HCT116 (cell line): ENCODE measurements around the gene TUBA1C. TPM values are rescaled to one million over a fixed set of nuclear protein-coding genes. Genes with fewer than 3 reads are reported as not detected.

ENCODE experiments used
- ATAC-seq: fragments of 200-7000 bp; cut with Tn5 transposase; 2 replicates; pipeline ENCODE4 v1.9.1; 2020; ENCODE audit warnings: mild to moderate bottlenecking, moderate library complexity
- BruUV-seq: library from RNA; stranded (reverse); fragments of 400-500 nt; replicated peaks from 2 replicates; lab custom pipeline; 2021; lab: Mats Ljungman, UMichigan
- CTCF ChIA-PET: fragments of 300-600 bp; sonication (Branson Sonifier 250); formaldehyde crosslinking; loops from one replicate; lab custom pipeline; 2021; ENCODE audit warnings: antibody characterized with exemption; lab: Charles Lee
- POLR2A ChIA-PET: fragments of 300-600, 350-600 bp; sonication (Branson Sonifier 250); formaldehyde crosslinking; loops from one replicate; lab custom pipeline; 2021; ENCODE audit warnings: antibody characterized with exemption; lab: Charles Lee
- RAD21 ChIA-PET, 2 experiments: fragments of 300-600 bp; sonication (Branson Sonifier 250); formaldehyde crosslinking; loops; one replicate each; lab custom pipeline; 2023; ENCODE audit warnings: low total read pairs in 2 of 2; ENCODE audit not compliant: uncharacterized antibody in 2 of 2, unreplicated experiment in 2 of 2, low non-redundant PET in 1 of 2; lab: Charles Lee
- DNase-seq: peaks from one replicate; pipeline ENCODE4 v3.0.0-alpha.2; 2010; ENCODE audit warnings: low read depth, low spot score
- H2AFZ ChIP-seq: fragments of 200-600 bp; shearing (Covaris generic), sonication (generic); 2 replicates; pipeline ENCODE4 v1.6.1; 2017; ENCODE audit warnings: low read depth, mixed run types, mixed read lengths, antibody characterized with exemption, low read length; ENCODE audit not compliant: poor library complexity, severe bottlenecking
- H3K27ac ChIP-seq: 2 replicates; pipeline ENCODE4 v1.5.1; 2012; ENCODE audit warnings: low read depth, low read length
- H3K27me3 ChIP-seq: fragments of 200-600 bp; sonication (generic); 2 replicates; pipeline ENCODE4 v1.6.1; 2016; ENCODE audit warnings: mixed run types, low read length, mixed read lengths; ENCODE audit not compliant: insufficient read depth
- H3K36me3 ChIP-seq, 2 experiments: fragments of 200-500 bp in 1 of 2; fragments of 200-600 bp in 1 of 2; sonication (Bioruptor generic) in 1 of 2; sonication (generic) in 1 of 2; 2 replicates each; pipeline versions ENCODE4 v1.5.1 to v1.6.1; 2014 to 2016; ENCODE audit warnings: low read length in 2 of 2, inconsistent platforms in 1 of 2, mixed read lengths in 1 of 2, mixed run types in 1 of 2; ENCODE audit not compliant: insufficient read depth in 2 of 2, control insufficient read depth in 1 of 2
- H3K4me1 ChIP-seq, 2 experiments: fragments of 200-600 bp in 1 of 2; sonication (generic) in 1 of 2; 2 replicates each; pipeline versions ENCODE4 v1.5.1 to v1.6.1; 2012 to 2017; ENCODE audit warnings: low read length in 2 of 2, inconsistent platforms in 1 of 2, mild to moderate bottlenecking in 1 of 2, mixed read lengths in 1 of 2, mixed run types in 1 of 2, moderate library complexity in 1 of 2; ENCODE audit not compliant: insufficient read depth in 2 of 2, control insufficient read depth in 1 of 2
- H3K4me2 ChIP-seq: fragments of 200-600 bp; sonication (generic); 2 replicates; pipeline ENCODE4 v1.6.1; 2017; ENCODE audit warnings: mixed run types, low read length, mixed read lengths
- H3K4me3 ChIP-seq, 2 experiments: fragments of 200-600 bp in 1 of 2; sonication (generic) in 1 of 2; replicated peaks in 1 of 2; 2 replicates each; pipeline ENCODE4 v1.5.1; 2011 to 2016; ENCODE audit warnings: low read length in 2 of 2, control low read depth in 1 of 2, low read depth in 1 of 2, mild to moderate bottlenecking in 1 of 2, mixed read lengths in 1 of 2, mixed run types in 1 of 2
- H3K79me2 ChIP-seq: fragments of 200-600 bp; sonication (generic); 2 replicates; pipeline ENCODE4 v1.6.1; 2017; ENCODE audit warnings: mild to moderate bottlenecking, mixed run types, low read length, moderate library complexity, mixed read lengths; ENCODE audit not compliant: insufficient read depth
- H3K9ac ChIP-seq: fragments of 200-600 bp; sonication (generic); 2 replicates; pipeline ENCODE4 v1.6.1; 2016; ENCODE audit warnings: low read length, mixed read lengths
- H3K9me2 ChIP-seq: fragments of 200-600 bp; sonication (generic), shearing (Covaris generic); 2 replicates; pipeline ENCODE4 v1.6.1; 2017; ENCODE audit warnings: mixed run types, mild to moderate bottlenecking, moderate library complexity; ENCODE audit not compliant: insufficient read depth
- H3K9me3 ChIP-seq, 2 experiments: fragments of 200-500 bp in 1 of 2; fragments of 200-600 bp in 1 of 2; sonication (Bioruptor generic) in 1 of 2; sonication (generic) in 1 of 2; 2 replicates each; pipeline ENCODE4 v1.6.1; 2014 to 2017; ENCODE audit warnings: low read length in 2 of 2, mixed read lengths in 2 of 2, inconsistent platforms in 1 of 2, low read depth in 1 of 2, mild to moderate bottlenecking in 1 of 2, mixed run types in 1 of 2, moderate library complexity in 1 of 2; ENCODE audit not compliant: control insufficient read depth in 1 of 2, insufficient read depth in 1 of 2
- H4K20me1 ChIP-seq: fragments of 200-600 bp; sonication (generic), shearing (Covaris generic); 2 replicates; pipeline ENCODE4 v1.6.1; 2017; ENCODE audit warnings: mixed run types, mild to moderate bottlenecking, moderate library complexity; ENCODE audit not compliant: insufficient read depth
- CEBPB ChIP-seq: IDR thresholded peaks from 2 replicates; pipeline ENCODE4 v1.6.1; 2012; ENCODE audit warnings: low read depth
- EZH2 ChIP-seq: fragments of 200-600 bp; sonication (generic); IDR thresholded peaks from 2 replicates; pipeline ENCODE4 v1.6.1; 2017; ENCODE audit warnings: antibody characterized with exemption, mixed run types
- POLR2A ChIP-seq: IDR thresholded peaks from 2 replicates; pipeline ENCODE4 v1.7.0; 2011; ENCODE audit warnings: borderline replicate concordance; ENCODE audit not compliant: insufficient read depth, insufficient read length; ENCODE audit errors: extremely low read depth
- POLR2AphosphoS5 ChIP-seq: IDR thresholded peaks from 2 replicates; pipeline ENCODE4 v1.6.1; 2011; ENCODE audit warnings: mild to moderate bottlenecking, low read depth, low read length, moderate library complexity
- REST ChIP-seq: IDR thresholded peaks from 2 replicates; pipeline ENCODE4 v1.6.1; 2012; ENCODE audit warnings: low read depth
- SP1 ChIP-seq: IDR thresholded peaks from 2 replicates; pipeline ENCODE4 v1.6.1; 2012; ENCODE audit warnings: low read depth
- SRF ChIP-seq: IDR thresholded peaks from 2 replicates; pipeline ENCODE4 v1.6.1; 2012; ENCODE audit warnings: low read depth
- TCF7L2 ChIP-seq: IDR thresholded peaks from 2 replicates; pipeline ENCODE4 v1.7.0; 2011; ENCODE audit warnings: borderline replicate concordance, inconsistent platforms; ENCODE audit not compliant: insufficient read depth, insufficient read length; ENCODE audit errors: extremely low read depth
- ZFX ChIP-seq: fragments of 450-650 bp; IDR thresholded peaks from 2 replicates; pipeline ENCODE4 v1.6.1; 2017
- ZNF274 ChIP-seq: fragments of 200-500 bp; sonication (Bioruptor generic); IDR thresholded peaks from 2 replicates; pipeline ENCODE4 v1.6.1; 2014; ENCODE audit warnings: mild to moderate bottlenecking, low read depth, low read length, inconsistent platforms
- intact Hi-C: fragments of 100-400 bp; cut with micrococcal nuclease; formaldehyde crosslinking; loops from 2 replicates; pipeline ENCODE4 v1.10.0; 2022
- total RNA-seq: library from RNA; stranded (reverse); gene quantifications from one replicate; pipeline ENCODE4 v1.2.1, GENCODE V29; 2021; ENCODE audit not compliant: unreplicated experiment
- TF ChIP-seq, protein P1 (sequence below): IDR thresholded peaks from 2 replicates; pipeline ENCODE4 v1.6.1; 2011; ENCODE audit warnings: mild to moderate bottlenecking, low read length, moderate library complexity; ENCODE audit not compliant: insufficient replicate concordance; ENCODE audit errors: extremely low read depth
- TF ChIP-seq, protein P2 (sequence below), 3 experiments: fragments of 200-600 bp in 1 of 3; sonication (generic) in 1 of 3; IDR thresholded peaks in 2 of 3; conservative IDR thresholded peaks in 1 of 3; 2 replicates each; pipeline ENCODE4 v1.5.1; 2012 to 2017; ENCODE audit warnings: low read depth in 2 of 3, low read length in 2 of 3, antibody characterized with exemption in 1 of 3, borderline replicate concordance in 1 of 3, control low read depth in 1 of 3, mild to moderate bottlenecking in 1 of 3, mixed read lengths in 1 of 3, mixed run types in 1 of 3, moderate library complexity in 1 of 3; ENCODE audit not compliant: insufficient read depth in 1 of 3

TUBA1C gene
- total RNA-seq, 1 experiment from 2014 or later: 571 TPM

DNA sequence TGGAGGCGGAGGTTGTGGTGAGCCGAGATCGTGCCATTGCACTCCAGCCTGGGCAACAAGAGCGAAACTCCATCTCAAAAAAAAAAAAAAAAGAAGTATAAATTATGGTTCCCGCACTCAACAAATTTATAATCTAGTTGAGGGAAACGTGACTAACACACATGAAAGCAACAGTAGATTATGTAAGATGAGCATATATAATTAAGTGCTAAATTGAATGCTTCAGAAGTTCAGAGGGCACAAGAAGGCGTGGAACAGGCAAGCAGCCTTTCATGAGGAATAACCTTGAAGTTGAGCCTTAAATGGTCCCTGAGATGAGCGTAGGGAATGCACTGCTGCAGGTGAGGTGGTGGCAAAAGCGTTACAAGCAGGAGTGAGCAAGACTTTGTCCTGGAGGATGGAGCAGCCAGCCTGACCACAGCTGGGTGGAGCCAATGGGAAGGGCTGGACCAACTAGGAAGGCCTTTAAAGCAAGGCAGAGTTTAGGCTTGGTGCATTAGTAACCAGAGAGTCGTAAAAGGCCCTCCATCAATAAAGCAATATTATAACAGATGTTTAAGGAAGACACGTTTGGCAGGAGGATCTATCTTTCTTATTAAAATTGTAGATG lies 45.4 kb upstream of the TUBA1C start:
- ChIA-PET POLR2A (no interaction called here), RAD21 (no interaction called here), CTCF (no interaction called here)
- Histone ChIP-seq H2AFZ (no peak overlapping the region), H3K79me2 (no peaks in the 10 kb centered on the region), H4K20me1 (no peaks in the 10 kb centered on the region), H3K9me3 (no peaks in the 10 kb centered on the region), H3K36me3 (no peaks in the 10 kb centered on the region), H3K4me3 (no peak overlapping the region), H3K27me3 (no peaks in the 10 kb centered on the region), H3K9ac (no peak overlapping the region), H3K4me2 (no peak overlapping the region), H3K27ac (no peak overlapping the region), H3K9me2 (no peaks in the 10 kb centered on the region), H3K4me1 (peaks cover 5 to 17% of the 10 kb centered on the region in 2 experiments; a peak in 2 of 4 replicates)
- BruUV-seq: no TSS peak
- TF ChIP-seq POLR2A: no peak
- TF ChIP-seq, protein P1, sequence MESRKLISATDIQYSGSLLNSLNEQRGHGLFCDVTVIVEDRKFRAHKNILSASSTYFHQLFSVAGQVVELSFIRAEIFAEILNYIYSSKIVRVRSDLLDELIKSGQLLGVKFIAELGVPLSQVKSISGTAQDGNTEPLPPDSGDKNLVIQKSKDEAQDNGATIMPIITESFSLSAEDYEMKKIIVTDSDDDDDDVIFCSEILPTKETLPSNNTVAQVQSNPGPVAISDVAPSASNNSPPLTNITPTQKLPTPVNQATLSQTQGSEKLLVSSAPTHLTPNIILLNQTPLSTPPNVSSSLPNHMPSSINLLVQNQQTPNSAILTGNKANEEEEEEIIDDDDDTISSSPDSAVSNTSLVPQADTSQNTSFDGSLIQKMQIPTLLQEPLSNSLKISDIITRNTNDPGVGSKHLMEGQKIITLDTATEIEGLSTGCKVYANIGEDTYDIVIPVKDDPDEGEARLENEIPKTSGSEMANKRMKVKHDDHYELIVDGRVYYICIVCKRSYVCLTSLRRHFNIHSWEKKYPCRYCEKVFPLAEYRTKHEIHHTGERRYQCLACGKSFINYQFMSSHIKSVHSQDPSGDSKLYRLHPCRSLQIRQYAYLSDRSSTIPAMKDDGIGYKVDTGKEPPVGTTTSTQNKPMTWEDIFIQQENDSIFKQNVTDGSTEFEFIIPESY: no peak
- no peak for TF ChIP-seq CEBPB
- TF ChIP-seq TCF7L2: no peak
- TF ChIP-seq, protein P2, sequence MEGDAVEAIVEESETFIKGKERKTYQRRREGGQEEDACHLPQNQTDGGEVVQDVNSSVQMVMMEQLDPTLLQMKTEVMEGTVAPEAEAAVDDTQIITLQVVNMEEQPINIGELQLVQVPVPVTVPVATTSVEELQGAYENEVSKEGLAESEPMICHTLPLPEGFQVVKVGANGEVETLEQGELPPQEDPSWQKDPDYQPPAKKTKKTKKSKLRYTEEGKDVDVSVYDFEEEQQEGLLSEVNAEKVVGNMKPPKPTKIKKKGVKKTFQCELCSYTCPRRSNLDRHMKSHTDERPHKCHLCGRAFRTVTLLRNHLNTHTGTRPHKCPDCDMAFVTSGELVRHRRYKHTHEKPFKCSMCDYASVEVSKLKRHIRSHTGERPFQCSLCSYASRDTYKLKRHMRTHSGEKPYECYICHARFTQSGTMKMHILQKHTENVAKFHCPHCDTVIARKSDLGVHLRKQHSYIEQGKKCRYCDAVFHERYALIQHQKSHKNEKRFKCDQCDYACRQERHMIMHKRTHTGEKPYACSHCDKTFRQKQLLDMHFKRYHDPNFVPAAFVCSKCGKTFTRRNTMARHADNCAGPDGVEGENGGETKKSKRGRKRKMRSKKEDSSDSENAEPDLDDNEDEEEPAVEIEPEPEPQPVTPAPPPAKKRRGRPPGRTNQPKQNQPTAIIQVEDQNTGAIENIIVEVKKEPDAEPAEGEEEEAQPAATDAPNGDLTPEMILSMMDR (IDR thresholded peaks at IDR 0.05 in 2 of 3, conservative IDR thresholded peaks at IDR 0.05 in 1 of 3; ENCODE audit: borderline replicate concordance in 1 of 3, insufficient read depth in 1 of 3, low read depth in 2 of 3, low read length in 2 of 3): no peak
- no peak for TF ChIP-seq REST
- TF ChIP-seq ZFX: no peak
- no peak for TF ChIP-seq SP1
- no peak for TF ChIP-seq POLR2AphosphoS5
- TF ChIP-seq SRF: no peak
- TF ChIP-seq EZH2: no peak
- no peak for TF ChIP-seq ZNF274
- intact Hi-C loops: no loop called here
- ATAC-seq (peak; percentile 58; the same call in 1 of the 2 replicates), DNase-seq (no peak)
